Neural cell (in vitro differentiated cells): Measurements from ENCODE around the gene SMYD5. TPM values are rescaled to one million over a fixed set of nuclear protein-coding genes. Genes with fewer than 3 reads are reported as not detected.

ENCODE experiments used
- H2AFZ ChIP-seq: fragments of 200-600, 300-800 bp; sonication (generic), shearing (Covaris generic); 2 replicates; pipeline ENCODE4 v1.6.0; 2014; ENCODE audit warnings: low read depth, mild to moderate bottlenecking, antibody characterized with exemption, low read length, moderate library complexity
- H3F3A ChIP-seq: fragments of 200-600 bp; shearing (Covaris generic); 2 replicates; pipeline ENCODE4 v1.6.1; 2016; ENCODE audit warnings: mild to moderate bottlenecking, moderate library complexity, mixed read lengths, antibody characterized with exemption, low read length; ENCODE audit not compliant: insufficient read depth, poor library complexity, severe bottlenecking
- H3K27ac ChIP-seq: fragments of 200-600, 300-800 bp; sonication (generic), shearing (Covaris generic); 2 replicates; pipeline ENCODE4 v1.5.1; 2014; ENCODE audit warnings: mild to moderate bottlenecking, low read length, moderate library complexity
- H3K27me3 ChIP-seq: fragments of 300-800, 200-600 bp; sonication (generic), shearing (Covaris generic); 2 replicates; pipeline ENCODE4 v1.6.0; 2014; ENCODE audit warnings: mild to moderate bottlenecking, low read depth, low read length, moderate library complexity; ENCODE audit not compliant: insufficient read depth
- H3K36me3 ChIP-seq: fragments of 300-800, 200-600 bp; sonication (generic), shearing (Covaris generic); 2 replicates; pipeline ENCODE4 v1.5.1; 2014; ENCODE audit warnings: mild to moderate bottlenecking, antibody characterized with exemption, low read length, moderate library complexity; ENCODE audit not compliant: insufficient read depth
- H3K4me2 ChIP-seq: fragments of 300-800, 200-600 bp; sonication (generic), shearing (Covaris generic); 2 replicates; pipeline ENCODE4 v1.6.0; 2014; ENCODE audit warnings: mild to moderate bottlenecking, low read length
- H3K4me3 ChIP-seq: fragments of 300-800, 200-600 bp; sonication (generic), shearing (Covaris generic); 2 replicates; pipeline ENCODE4 v1.5.1; 2014; ENCODE audit warnings: mild to moderate bottlenecking, low read length, moderate library complexity
- H3K79me2 ChIP-seq: fragments of 200-600 bp; shearing (Covaris generic); replicated peaks from 2 replicates; pipeline ENCODE4 v1.6.0; 2014; ENCODE audit warnings: mild to moderate bottlenecking, low read length, moderate library complexity; ENCODE audit not compliant: insufficient read depth
- H3K9ac ChIP-seq: fragments of 300-800, 200-600 bp; sonication (generic), shearing (Covaris generic); 2 replicates; pipeline ENCODE4 v1.6.1; 2016; ENCODE audit warnings: mild to moderate bottlenecking, low read length, mixed read lengths
- H3K9me2 ChIP-seq: fragments of 200-600 bp; shearing (Covaris generic); 2 replicates; pipeline ENCODE4 v1.6.1; 2016; ENCODE audit warnings: mild to moderate bottlenecking, low read length, mixed read lengths; ENCODE audit not compliant: insufficient read depth
- H3K9me3 ChIP-seq: fragments of 200-600, 300-800 bp; sonication (generic), shearing (Covaris generic); 2 replicates; pipeline ENCODE4 v1.6.1; 2016; ENCODE audit warnings: mild to moderate bottlenecking, mixed run types, low read length, moderate library complexity, mixed read lengths
- H4K20me1 ChIP-seq: fragments of 200-600 bp; shearing (Covaris generic); 2 replicates; pipeline ENCODE4 v1.6.1; 2016; ENCODE audit warnings: mild to moderate bottlenecking, mixed run types; ENCODE audit not compliant: insufficient read depth
- EP300 ChIP-seq: fragments of 450-650 bp; conservative IDR thresholded peaks from 2 replicates; pipeline ENCODE4 v1.6.1; 2014; ENCODE audit warnings: antibody characterized with exemption, mild to moderate bottlenecking, moderate library complexity; ENCODE audit not compliant: poor library complexity, severe bottlenecking
- EZH2 ChIP-seq: fragments of 200-600, 300-800 bp; shearing (Covaris generic), sonication (generic); IDR thresholded peaks from 2 replicates; pipeline ENCODE4 v1.6.1; 2014; ENCODE audit warnings: antibody characterized with exemption, low read length, borderline replicate concordance, mild to moderate bottlenecking; ENCODE audit not compliant: insufficient read depth, poor library complexity, severe bottlenecking
- MXI1 ChIP-seq: fragments of 450-650 bp; conservative IDR thresholded peaks from 2 replicates; pipeline ENCODE4 v1.6.1; 2014; ENCODE audit warnings: antibody characterized with exemption, mild to moderate bottlenecking; ENCODE audit not compliant: poor library complexity, severe bottlenecking
- POLR2AphosphoS5 ChIP-seq: IDR thresholded peaks from 2 replicates; pipeline ENCODE4 v1.6.1; 2012
- RAD21 ChIP-seq: fragments of 450-650 bp; conservative IDR thresholded peaks from 2 replicates; pipeline ENCODE4 v1.6.1; 2014; ENCODE audit warnings: antibody characterized with exemption, mild to moderate bottlenecking, moderate library complexity
- SMC3 ChIP-seq: fragments of 450-650 bp; conservative IDR thresholded peaks from 2 replicates; pipeline ENCODE4 v1.6.1; 2014; ENCODE audit warnings: antibody characterized with exemption, mild to moderate bottlenecking, moderate library complexity; ENCODE audit not compliant: poor library complexity
- TAF1 ChIP-seq: IDR thresholded peaks from 2 replicates; pipeline ENCODE4 v1.6.1; 2012; ENCODE audit warnings: low read depth
- polyA plus RNA-seq: library from polyadenylated mRNA; depleted of rRNA; stranded (reverse); fragments of >200 nt; gene quantifications from 2 replicates; pipeline ENCODE4 v1.2.3, GENCODE V29; 2014
- TF ChIP-seq, protein P1 (sequence below): fragments of 450-650 bp; IDR thresholded peaks from 2 replicates; pipeline ENCODE4 v1.5.1; 2014; ENCODE audit warnings: antibody characterized with exemption, mild to moderate bottlenecking, moderate library complexity; ENCODE audit not compliant: poor library complexity, severe bottlenecking
- TF ChIP-seq, protein P2 (sequence below): IDR thresholded peaks from 2 replicates; pipeline ENCODE4 v1.6.1; 2012; ENCODE audit warnings: borderline replicate concordance

Gene SMYD5
- polyA plus RNA-seq, 1 donor from 2014 or later: 15.5 TPM

DNA sequence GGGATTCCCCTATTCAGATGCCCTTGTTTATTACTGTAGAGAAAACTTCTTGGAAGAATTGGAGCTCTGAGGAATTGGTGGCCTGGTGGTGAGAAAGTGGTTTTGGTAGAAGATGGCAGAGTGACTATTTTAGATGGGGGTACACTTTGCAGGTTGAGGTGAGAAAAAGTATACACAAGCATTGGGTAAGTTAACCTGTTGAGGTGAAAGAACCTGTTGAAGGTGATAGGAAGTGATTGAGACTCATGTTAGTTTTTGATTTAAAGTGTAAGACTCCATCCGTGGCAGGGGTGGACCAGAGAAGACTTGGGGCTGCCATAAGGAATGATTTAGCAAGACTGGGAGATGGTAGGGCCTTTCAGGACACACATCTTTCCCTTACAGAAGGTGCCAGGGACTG is 23.1 kb downstream of the SMYD5 start:
- no peak overlapping the region for H2AFZ ChIP-seq
- H3K79me2 ChIP-seq: peaks cover 61% of the 10 kb centered on the region
- peaks cover 2% of the 10 kb centered on the region for H3F3A ChIP-seq
- H3K9me2 ChIP-seq: no peaks in the 10 kb centered on the region
- no peak for TF ChIP-seq POLR2AphosphoS5
- no peak for TF ChIP-seq SMC3
- TF ChIP-seq, protein P1, sequence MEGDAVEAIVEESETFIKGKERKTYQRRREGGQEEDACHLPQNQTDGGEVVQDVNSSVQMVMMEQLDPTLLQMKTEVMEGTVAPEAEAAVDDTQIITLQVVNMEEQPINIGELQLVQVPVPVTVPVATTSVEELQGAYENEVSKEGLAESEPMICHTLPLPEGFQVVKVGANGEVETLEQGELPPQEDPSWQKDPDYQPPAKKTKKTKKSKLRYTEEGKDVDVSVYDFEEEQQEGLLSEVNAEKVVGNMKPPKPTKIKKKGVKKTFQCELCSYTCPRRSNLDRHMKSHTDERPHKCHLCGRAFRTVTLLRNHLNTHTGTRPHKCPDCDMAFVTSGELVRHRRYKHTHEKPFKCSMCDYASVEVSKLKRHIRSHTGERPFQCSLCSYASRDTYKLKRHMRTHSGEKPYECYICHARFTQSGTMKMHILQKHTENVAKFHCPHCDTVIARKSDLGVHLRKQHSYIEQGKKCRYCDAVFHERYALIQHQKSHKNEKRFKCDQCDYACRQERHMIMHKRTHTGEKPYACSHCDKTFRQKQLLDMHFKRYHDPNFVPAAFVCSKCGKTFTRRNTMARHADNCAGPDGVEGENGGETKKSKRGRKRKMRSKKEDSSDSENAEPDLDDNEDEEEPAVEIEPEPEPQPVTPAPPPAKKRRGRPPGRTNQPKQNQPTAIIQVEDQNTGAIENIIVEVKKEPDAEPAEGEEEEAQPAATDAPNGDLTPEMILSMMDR: no peak
- TF ChIP-seq, protein P2, sequence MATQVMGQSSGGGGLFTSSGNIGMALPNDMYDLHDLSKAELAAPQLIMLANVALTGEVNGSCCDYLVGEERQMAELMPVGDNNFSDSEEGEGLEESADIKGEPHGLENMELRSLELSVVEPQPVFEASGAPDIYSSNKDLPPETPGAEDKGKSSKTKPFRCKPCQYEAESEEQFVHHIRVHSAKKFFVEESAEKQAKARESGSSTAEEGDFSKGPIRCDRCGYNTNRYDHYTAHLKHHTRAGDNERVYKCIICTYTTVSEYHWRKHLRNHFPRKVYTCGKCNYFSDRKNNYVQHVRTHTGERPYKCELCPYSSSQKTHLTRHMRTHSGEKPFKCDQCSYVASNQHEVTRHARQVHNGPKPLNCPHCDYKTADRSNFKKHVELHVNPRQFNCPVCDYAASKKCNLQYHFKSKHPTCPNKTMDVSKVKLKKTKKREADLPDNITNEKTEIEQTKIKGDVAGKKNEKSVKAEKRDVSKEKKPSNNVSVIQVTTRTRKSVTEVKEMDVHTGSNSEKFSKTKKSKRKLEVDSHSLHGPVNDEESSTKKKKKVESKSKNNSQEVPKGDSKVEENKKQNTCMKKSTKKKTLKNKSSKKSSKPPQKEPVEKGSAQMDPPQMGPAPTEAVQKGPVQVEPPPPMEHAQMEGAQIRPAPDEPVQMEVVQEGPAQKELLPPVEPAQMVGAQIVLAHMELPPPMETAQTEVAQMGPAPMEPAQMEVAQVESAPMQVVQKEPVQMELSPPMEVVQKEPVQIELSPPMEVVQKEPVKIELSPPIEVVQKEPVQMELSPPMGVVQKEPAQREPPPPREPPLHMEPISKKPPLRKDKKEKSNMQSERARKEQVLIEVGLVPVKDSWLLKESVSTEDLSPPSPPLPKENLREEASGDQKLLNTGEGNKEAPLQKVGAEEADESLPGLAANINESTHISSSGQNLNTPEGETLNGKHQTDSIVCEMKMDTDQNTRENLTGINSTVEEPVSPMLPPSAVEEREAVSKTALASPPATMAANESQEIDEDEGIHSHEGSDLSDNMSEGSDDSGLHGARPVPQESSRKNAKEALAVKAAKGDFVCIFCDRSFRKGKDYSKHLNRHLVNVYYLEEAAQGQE: no peak
- TF ChIP-seq EP300: no peak
- TF ChIP-seq RAD21: no peak
- no peak for TF ChIP-seq MXI1
- no peaks in the 10 kb centered on the region for H4K20me1 ChIP-seq
- H3K4me2 ChIP-seq: no peak overlapping the region
- H3K9ac ChIP-seq: no peak overlapping the region
- H3K4me3 ChIP-seq: no peak overlapping the region
- no peaks in the 10 kb centered on the region for H3K36me3 ChIP-seq
- no peak overlapping the region for H3K27ac ChIP-seq
- no peaks in the 10 kb centered on the region for H3K27me3 ChIP-seq
- H3K9me3 ChIP-seq: no peaks in the 10 kb centered on the region

DNA sequence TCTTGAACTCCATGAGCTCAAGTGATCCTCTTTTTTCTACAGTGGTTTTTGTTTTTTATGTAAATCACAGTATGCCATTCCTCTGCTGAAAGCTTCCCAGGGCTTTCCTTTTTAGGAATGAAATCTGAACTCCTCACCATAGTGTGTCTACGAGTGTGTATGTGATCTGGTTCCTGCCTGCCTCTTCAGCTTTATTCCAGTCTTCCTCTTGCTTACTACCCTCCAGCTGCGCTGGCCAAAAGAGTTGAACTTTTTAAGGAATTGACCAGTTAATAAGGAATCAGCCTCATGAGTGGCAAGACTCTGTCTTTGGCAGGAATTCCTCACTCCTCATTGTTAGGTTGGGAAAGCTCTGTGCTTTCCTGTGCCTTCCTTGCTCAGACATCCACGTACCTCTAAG is 24.1 kb downstream of the SMYD5 start:
- Histone ChIP-seq H2AFZ (no peak overlapping the region), H3K36me3 (no peaks in the 10 kb centered on the region), H3F3A (peaks cover 2% of the 10 kb centered on the region), H3K4me3 (no peak overlapping the region), H4K20me1 (no peaks in the 10 kb centered on the region), H3K9ac (no peak overlapping the region), H3K79me2 (peaks cover 61% of the 10 kb centered on the region), H3K4me2 (no peak overlapping the region), H3K9me2 (no peaks in the 10 kb centered on the region), H3K9me3 (no peaks in the 10 kb centered on the region), H3K27me3 (no peaks in the 10 kb centered on the region), H3K27ac (no peak overlapping the region)
- TF ChIP-seq, protein P2: no peak
- TF ChIP-seq MXI1 (no peak), SMC3 (no peak), RAD21 (no peak), EZH2 (no peak), POLR2AphosphoS5 (no peak), TAF1 (no peak), EP300 (no peak)
- TF ChIP-seq, protein P1: no peak
